GM19035 (cell line): ENCODE measurements around the gene GLB1L3.
A peak's percentile ranks its signal among the peaks of the same experiment; 100 is the strongest.
"Not testable (repeated sequence)": the region's sequence is repeated elsewhere in the genome, so short reads cannot be mapped to it uniquely, and the experiment has no call there.

ENCODE experiments used
- ATAC-seq: cut with Tn5 transposase; IDR thresholded peaks from one replicate; pipeline ENCODE4 v1.9.1; 2021; ENCODE audit not compliant: unreplicated experiment

The GLB1L3 gene

DNA sequence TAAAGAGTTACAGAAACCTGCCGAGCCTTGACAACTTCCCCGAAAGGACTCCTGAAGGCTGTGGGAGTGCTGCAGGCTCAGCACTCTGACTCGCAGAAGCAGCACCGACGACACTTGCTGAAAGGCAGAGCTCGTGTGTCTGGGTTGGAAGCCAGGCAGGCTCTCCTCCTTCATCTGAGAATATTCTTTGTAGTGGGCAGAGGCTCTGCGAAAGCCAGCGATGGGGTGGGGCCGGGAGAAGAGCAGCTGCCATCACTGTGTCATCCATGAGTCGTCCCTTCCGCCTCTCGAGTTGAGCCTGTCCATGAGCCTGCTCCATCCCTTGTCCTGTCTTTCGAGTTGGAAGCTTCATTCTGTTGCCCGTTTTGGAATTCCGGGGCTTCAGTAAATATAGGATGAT lies 67.5 kb downstream of the GLB1L3 start:
- no peak for ATAC-seq

DNA sequence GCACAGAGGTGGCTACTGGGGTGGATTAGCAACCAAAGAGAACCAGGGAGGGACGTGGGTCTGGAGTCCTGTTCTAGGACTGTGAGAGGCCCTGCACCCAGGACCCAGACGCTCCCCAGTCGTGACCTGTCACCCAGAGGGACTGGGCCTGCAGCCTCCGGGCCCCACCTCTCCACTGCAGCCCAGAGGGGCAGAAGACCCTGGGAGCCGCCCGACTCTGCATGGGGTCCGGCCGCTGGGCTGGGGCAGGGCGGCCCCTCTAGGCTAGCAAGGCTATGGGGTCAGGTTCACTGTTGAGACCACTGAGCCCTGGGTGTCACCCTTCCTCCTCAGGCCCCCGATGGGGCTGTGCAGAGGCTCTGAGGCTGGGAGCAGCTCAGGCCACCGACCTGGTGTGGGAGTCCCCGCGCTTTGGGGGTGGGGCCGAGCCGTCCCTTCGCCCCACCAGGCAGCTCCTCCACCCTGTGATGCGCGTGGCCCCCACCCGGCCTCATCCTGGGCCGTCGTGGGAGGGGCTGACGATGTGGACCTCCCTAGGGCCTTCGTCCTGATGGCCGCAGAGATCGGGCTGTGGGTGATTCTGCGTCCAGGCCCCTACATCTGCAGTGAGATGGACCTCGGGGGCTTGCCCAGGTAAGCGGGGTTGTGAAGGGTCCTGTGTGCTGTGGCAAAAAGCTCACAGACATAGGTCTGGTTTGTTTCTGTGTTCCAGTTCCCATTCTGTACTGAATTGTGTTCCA lies 68.5 kb downstream of the GLB1L3 start:
- ATAC-seq, result not testable (repeated sequence)

DNA sequence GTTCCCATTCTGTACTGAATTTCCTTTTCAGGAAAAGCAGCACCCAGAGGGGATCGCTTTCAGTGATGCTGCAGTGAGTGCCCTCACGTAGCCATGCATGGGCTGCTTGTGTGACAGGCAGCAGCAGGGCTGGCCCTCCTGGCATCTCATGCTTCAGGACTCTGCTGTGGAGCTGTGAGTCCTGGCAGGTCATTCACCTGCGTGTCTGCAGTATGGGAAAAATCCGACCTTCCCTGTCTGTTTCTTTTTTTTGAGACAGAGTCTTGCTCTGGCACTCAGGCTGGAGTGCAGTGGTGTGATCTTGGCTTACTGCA lies 69.0 kb downstream of the GLB1L3 start:
- no peak for ATAC-seq

DNA sequence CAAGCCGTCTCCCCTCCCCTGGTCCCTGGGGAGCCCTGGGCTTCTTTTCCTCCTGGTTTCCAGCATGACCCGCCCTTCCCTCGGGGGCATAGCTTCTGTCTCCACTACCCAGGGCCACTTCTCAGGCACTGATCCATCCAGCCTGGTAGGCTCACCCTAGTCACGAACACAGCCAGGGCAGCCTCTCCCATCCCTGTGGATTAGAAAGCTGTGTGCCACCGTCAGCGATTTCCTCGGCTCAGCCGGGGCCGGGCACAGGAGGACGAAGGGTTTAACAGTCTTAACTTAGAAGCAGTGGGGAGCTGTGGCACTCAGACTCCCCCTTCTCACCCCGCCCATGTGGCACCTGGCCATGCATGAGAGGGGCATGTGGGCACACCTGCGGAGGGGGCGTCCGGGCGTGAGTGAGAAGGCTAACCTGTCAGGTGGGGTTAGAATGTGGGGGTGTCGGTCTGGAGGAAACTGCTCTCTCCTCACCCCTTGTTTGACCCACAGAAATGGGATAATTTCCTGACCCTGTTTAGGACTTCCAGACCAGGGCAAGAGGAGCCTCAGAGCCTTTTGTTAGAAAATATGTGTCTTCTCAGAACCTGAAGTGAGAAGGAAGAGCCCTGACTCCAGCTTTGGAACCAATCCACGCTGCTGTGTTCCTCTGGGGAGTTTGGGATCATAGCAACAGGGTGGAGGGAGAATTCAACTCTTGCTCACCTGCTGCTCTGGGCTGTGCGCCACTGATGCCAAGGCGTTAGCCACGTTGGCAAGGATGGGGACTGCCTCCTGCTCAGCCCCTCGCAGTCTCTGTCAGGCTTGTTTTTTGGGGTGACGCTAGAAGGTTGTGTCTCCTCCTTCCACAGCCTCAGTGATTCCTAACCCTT lies 70.2 kb downstream of the GLB1L3 start:
- no peak for ATAC-seq

GRCh38 chr11:134346976-134347350 lies 70.8 kb downstream of the GLB1L3 start:
- no peak for ATAC-seq

- no peak for ATAC-seq
Observed at GRCh38 chr11:134347441-134347840, 71.3 kb downstream of the GLB1L3 start.

- ATAC-seq, result peak; percentile 53
Observed at GRCh38 chr11:134349109-134349801, 73.1 kb downstream of the GLB1L3 start.

DNA sequence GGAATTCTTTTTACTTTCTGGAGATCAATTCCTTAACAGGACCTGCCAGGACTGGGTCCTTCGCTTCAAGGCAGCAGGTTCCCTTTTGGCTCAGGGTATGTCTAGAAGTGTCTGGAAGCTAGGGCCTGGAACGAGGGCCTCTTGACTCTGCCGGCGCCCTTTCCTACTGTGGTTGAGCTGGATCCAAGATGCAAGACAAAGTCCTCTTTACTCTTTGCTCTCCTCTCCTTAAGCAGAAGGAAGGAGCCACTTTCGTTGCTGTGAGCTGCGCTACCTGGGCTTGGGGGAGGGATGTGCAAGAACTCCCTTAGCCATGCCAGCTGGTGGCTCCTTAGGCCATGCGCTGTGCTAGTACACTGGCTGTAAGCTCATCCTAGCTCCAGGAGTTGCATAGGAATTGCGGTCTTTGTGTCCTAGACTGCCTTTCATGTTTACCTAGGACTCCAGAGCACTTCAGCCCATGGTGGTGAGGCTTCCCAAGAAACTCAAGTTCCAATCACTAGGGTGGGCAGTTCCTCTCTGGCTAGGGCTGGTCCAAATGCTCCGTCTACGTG lies 73.7 kb downstream of the GLB1L3 start:
- no peak for ATAC-seq

- peak; percentile 66 for ATAC-seq
Observed at GRCh38 chr11:134350381-134350780, 74.2 kb downstream of the GLB1L3 start.

- no peak for ATAC-seq
Observed at GRCh38 chr11:134352111-134352510, 75.9 kb downstream of the GLB1L3 start.

DNA sequence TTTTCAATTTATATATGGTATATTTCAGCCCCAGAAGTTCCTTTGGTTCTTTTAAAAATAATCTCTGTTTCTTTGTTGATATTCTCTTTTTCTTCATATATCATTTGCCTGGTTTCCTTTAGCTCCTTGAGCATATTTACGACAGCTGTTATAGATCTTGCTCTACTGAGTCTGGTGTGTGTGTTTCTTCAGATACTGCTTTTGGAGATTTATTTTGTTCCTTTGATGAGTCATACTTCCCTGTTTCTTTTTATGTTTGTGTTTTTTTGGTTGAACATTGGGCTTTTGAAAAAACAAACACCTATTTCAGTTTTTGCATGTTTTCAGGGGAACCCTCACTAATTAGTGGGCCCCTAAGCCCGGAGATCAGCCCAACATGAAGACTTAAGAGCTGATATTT lies 79.0 kb downstream of the GLB1L3 start:
- ATAC-seq, result no peak

DNA sequence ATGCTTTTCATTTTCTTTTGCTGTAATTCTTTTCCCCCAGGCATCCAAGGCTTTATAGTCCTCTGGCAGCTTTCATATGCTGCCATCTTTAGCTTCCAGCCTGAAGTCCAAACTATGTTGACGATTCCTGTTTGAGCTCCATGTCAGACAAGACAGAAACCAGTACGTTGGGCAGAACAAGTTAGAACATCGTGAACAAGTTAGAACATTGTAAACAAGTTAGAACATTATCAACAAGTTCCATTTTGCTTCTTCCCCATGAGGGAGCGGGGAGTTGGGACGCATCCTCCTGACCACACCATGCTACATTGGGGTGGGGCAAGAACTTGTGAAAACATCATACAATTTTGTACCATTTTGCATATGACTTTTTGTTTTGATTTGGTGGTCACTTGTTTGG lies 79.5 kb downstream of the GLB1L3 start:
- no peak for ATAC-seq

GRCh38 chr11:134356656-134357544 lies 80.7 kb downstream of the GLB1L3 start:
- no peak for ATAC-seq

DNA sequence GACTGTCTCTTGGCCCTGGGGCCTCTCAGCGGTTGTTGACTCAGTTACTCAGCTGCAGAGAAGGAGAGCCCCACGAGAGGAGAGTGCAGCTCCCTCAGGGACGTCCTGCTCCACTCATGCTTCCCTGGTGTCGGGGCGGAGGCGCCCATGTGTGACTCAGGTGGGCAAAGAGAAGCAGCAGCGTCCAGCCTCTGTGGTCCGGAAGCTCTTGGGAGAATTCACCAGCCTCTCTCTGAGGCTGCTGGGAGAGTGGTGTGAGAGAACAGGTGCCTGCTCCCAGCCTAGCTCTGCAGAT lies 81.3 kb downstream of the GLB1L3 start:
- ATAC-seq, result no peak

DNA sequence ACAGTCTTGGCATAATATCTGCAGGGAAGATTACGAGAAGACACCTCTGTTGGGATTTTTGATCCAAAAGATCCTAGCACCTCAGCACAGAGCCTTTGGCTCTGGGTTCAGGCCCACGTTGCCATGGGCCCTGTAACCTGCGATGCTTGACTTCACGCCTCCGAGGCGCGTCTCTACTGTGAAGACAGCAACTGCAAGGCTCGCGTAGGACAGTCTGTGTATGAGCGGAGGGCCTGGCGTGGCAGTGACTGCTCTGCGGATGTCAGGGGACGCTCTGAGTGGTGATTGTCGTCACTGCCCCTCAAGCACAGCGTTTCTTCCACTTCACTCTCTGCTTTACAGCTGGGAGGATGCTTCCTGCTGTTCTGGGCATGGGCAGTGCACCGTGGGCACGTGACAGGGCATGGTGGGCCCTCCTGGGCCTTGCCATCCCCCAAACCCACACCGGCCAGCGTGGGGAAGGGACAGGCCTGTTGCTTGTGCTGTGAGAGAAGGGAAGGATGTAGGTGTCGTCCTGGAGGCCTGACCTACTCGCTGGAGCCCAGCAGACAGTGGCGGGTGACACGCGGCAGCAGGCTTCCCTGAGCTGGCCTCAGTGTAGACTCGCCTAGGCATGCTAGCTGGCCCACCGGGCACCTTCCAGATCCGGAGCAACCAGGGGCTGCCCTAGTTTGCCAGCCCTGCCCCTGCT lies 82.1 kb downstream of the GLB1L3 start:
- ATAC-seq, result no peak

- ATAC-seq, result no peak
Observed at GRCh38 chr11:134358856-134359490, 82.8 kb downstream of the GLB1L3 start.

- ATAC-seq, result no peak
Observed at GRCh38 chr11:134359646-134360045, 83.5 kb downstream of the GLB1L3 start.

- ATAC-seq, result peak; percentile 80
Observed at GRCh38 chr11:134360050-134360835, 84.1 kb downstream of the GLB1L3 start.

GRCh38 chr11:134361661-134362060 lies 85.5 kb downstream of the GLB1L3 start:
- ATAC-seq, result no peak
